Measurements from ENCODE around the gene PDGFRB. TPM values are rescaled to one million over a fixed set of nuclear protein-coding genes. Genes with fewer than 3 reads are reported as not detected.

Gene PDGFRB
- total RNA-seq, 4 donors from 2014 or later, result 171 to 354 (median 217) TPM

DNA sequence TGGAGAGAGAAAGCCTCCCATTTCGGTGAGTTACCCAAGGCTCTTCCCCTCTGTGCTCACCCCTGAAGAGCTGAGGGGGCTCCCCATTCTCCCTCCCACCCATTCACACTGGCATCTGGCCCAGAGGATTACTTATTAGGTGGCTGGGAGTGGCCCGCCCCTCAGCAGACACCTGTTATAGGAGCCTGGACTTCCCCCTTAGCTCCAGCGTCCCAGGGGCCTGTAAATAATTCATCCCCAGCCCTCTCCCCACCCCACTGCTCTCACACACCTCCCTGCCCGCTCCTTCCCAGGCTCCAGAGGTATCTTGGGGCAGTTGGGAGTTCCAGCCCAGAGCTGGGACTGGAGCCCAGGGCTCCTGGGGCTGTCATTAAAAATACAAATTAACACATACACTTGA is 22.6 kb upstream of the PDGFRB start:
- Histone ChIP-seq H3K4me1 (peaks cover 0 to 44% (median 10%) of the 10 kb centered on the region in 4 donors), H3K9me3 (no peaks in the 10 kb centered on the region), H3K27ac (peak overlapping the region in 1 of 4 donors; percentile 67), H3K27me3 (no peaks in the 10 kb centered on the region), H3K4me3 (no peak overlapping the region), H3K36me3 (no peaks in the 10 kb centered on the region)
- TF ChIP-seq EP300 (IDR thresholded peaks at IDR 0.05) (no peak), POLR2A (IDR thresholded peaks at IDR 0.05) (no peak)
- TF ChIP-seq, protein P1, sequence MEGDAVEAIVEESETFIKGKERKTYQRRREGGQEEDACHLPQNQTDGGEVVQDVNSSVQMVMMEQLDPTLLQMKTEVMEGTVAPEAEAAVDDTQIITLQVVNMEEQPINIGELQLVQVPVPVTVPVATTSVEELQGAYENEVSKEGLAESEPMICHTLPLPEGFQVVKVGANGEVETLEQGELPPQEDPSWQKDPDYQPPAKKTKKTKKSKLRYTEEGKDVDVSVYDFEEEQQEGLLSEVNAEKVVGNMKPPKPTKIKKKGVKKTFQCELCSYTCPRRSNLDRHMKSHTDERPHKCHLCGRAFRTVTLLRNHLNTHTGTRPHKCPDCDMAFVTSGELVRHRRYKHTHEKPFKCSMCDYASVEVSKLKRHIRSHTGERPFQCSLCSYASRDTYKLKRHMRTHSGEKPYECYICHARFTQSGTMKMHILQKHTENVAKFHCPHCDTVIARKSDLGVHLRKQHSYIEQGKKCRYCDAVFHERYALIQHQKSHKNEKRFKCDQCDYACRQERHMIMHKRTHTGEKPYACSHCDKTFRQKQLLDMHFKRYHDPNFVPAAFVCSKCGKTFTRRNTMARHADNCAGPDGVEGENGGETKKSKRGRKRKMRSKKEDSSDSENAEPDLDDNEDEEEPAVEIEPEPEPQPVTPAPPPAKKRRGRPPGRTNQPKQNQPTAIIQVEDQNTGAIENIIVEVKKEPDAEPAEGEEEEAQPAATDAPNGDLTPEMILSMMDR (IDR thresholded peaks at IDR 0.05), result no peak
- 78 to 84% methylated on average over 4 of the region's 4 CpGs for WGBS, 2 donors
- no peak for DNase-seq (ENCODE audit: low spot score in 2 of 2)

DNA sequence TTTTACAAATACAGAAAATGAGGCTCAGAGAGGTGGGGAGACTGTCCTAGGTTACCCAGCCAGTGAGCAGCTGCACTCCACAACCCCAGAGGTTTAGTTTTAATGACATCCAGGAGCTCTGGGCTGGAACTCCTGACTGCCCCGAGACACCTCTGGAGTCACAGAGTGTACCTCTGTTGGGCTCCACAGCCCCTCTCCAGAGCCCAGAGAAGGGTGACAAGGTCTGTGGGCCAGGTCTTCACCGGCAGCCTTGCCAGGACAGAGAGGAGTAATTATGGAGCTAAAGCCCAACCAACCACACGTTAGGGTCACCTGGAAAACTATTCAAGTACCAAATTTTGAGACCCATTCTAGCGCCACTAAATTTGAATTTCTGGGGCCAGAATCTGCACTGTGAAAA is 22.1 kb upstream of the PDGFRB start:
- H3K4me3 ChIP-seq, result no peak overlapping the region
- 63 to 68% methylated on average over 4 of the region's 4 CpGs for WGBS, 2 donors
- DNase-seq (ENCODE audit: low spot score in 2 of 2), result no peak
- peak overlapping the region in 1 of 4 donors; percentile 34 for H3K27ac ChIP-seq
- peaks cover 0 to 44% (median 10%) of the 10 kb centered on the region in 4 donors for H3K4me1 ChIP-seq
- no peaks in the 10 kb centered on the region for H3K9me3 ChIP-seq
- TF ChIP-seq EP300 (IDR thresholded peaks at IDR 0.05) (no peak), POLR2A (IDR thresholded peaks at IDR 0.05) (no peak)
- TF ChIP-seq, protein P1 (IDR thresholded peaks at IDR 0.05), result no peak
- H3K27me3 ChIP-seq, result no peaks in the 10 kb centered on the region
- H3K36me3 ChIP-seq, result no peaks in the 10 kb centered on the region

DNA sequence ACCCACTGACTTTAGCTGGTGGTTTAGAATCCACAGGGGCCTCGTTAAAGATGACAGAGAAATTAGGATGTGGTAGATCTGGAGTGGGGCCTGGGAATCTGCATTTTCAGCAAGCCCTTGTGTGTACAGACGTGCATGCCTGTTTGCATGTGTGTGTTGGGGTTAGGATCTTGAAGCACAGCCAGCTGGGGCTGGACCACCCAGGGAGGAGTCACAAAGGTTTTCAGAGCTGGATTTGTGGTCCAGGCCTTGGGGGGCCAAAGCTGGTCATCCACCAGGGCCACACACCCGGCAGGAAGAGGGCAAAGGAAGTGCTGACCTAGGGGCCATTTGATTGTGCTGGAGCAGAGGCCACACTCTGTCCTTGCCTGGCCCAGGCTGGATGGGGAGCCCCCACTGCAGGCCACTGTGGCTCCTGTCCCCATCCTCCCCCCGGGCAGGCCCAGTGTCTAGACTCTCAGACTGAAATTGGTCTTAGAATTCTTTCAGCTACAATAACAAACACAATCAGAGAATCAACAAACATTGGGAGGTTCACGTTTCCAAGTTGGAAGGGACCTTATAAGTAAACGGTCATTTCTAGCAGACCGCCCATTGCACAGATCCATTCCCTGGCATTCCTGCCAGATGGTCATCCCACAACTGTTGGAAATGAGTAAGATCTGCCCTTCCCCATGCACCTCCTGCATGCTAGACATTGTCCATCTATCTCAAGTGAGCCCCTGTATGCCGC is 21.3 kb upstream of the PDGFRB start:
- no peak for DNase-seq (ENCODE audit: low spot score in 2 of 2)
- 56 to 66% methylated on average over 8 of the region's 8 CpGs for WGBS, 2 donors
- peaks cover 0 to 44% (median 10%) of the 10 kb centered on the region in 4 donors for H3K4me1 ChIP-seq
- H3K36me3 ChIP-seq, result no peaks in the 10 kb centered on the region
- H3K27me3 ChIP-seq, result no peaks in the 10 kb centered on the region
- no peak for TF ChIP-seq POLR2A (IDR thresholded peaks at IDR 0.05)
- TF ChIP-seq EP300 (IDR thresholded peaks at IDR 0.05), result no peak
- TF ChIP-seq, protein P1 (IDR thresholded peaks at IDR 0.05), result no peak
- no peak overlapping the region for H3K4me3 ChIP-seq
- H3K9me3 ChIP-seq, result no peaks in the 10 kb centered on the region
- H3K27ac ChIP-seq, result peak overlapping the region in 1 of 4 donors; percentile 47

DNA sequence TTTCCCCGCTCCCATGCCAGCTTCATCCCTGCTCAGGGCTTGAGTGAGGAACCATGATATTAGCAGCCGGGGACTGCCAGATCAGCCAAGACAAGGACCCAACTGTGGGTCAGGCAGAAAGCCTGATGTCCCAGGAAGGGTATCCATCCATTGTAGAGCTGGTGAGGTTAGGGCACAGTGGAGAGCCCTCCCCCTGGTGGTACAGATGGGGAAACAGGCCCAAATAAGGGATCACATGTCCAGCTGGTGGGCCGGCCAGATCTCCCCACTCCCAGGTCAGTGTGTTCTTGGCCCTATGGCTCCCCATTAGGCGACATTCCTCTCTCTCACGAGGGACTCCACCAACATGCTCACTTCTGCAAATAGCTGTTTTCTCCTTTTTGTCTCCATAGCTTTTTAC is 19.9 kb upstream of the PDGFRB start:
- whole genome bisulfite sequencing, 2 donors, result 44 to 62% methylated on average over 5 of the region's 5 CpGs
- Histone ChIP-seq H3K27ac (no peak overlapping the region), H3K27me3 (no peaks in the 10 kb centered on the region), H3K4me1 (peaks cover 0 to 34% (median 9%) of the 10 kb centered on the region in 4 donors), H3K36me3 (no peaks in the 10 kb centered on the region), H3K4me3 (no peak overlapping the region), H3K9me3 (no peaks in the 10 kb centered on the region)
- no peak for TF ChIP-seq EP300 (IDR thresholded peaks at IDR 0.05)
- TF ChIP-seq, protein P1 (IDR thresholded peaks at IDR 0.05), result peak in 4 of 5 experiments; percentile 16 to 29 (median 18)
- no peak for DNase-seq (ENCODE audit: low spot score in 2 of 2)

DNA sequence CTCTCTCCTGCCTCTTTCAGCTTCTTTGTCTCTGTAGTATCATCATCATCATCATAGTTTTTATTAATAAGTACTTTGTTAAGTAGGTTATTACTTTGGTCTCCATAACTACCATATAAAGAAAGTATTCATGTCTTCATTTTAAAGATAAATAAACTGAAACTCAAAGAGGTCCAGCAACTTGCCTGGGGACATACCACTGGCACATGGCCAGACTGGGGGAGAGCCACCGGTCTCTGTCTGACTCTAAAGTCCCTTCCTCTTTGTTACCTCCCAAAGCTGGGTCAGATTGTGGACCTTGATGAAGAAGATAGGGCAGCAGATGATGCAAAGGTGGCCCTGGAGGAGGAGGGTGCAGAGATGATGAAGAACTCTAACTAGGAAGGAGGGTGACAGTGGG is 19.4 kb upstream of the PDGFRB start:
- TF ChIP-seq EP300 (IDR thresholded peaks at IDR 0.05), result no peak
- TF ChIP-seq, protein P1 (IDR thresholded peaks at IDR 0.05), result no peak
- no peak for TF ChIP-seq POLR2A (IDR thresholded peaks at IDR 0.05)
- no peaks in the 10 kb centered on the region for H3K27me3 ChIP-seq
- H3K9me3 ChIP-seq, result no peaks in the 10 kb centered on the region
- DNase-seq (ENCODE audit: low spot score in 2 of 2), result no peak
- WGBS, 2 donors, result 28 to 30% methylated on average over 1 of the region's 1 CpG
- no peak overlapping the region for H3K27ac ChIP-seq
- peaks cover 0 to 30% (median 6%) of the 10 kb centered on the region in 4 donors for H3K4me1 ChIP-seq
- H3K4me3 ChIP-seq, result no peak overlapping the region
- no peaks in the 10 kb centered on the region for H3K36me3 ChIP-seq
